HuH-7.5 (cell line): Measurements from ENCODE around the gene KANSL1.

ENCODE experiments used
- DNase-seq: peaks from one replicate; pipeline ENCODE4 v3.0.0; 2011; ENCODE audit warnings: low spot score

The KANSL1 gene

DNA sequence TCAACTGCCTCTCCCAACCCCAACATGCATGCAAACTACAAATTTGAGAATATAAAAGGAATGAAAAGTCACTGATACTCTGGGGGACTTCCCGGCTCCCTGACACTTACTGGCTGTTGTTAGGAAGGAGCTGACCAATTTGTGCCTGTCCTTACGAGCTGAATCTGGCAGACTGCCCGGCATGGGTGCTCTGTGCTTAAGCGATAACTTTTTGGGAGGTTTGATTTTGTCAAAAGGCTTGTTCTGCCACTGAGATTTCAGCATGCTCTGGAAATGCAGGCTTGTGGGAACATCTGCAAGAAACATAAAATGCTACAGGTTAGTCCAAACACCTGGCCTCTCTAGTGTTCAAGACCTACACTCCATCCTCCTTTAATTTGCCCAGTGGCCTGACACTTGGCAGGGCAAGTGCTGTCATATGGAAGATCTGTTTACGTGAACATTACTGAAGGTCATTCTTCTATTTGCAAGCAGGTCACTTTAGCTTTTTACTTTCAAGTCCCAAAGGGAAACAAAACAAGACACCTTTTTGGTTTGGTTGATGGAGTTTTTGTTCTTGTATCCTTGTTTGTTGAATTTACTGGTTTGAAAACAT lies 153.5 kb downstream of the KANSL1 start:
- DNase-seq: no peak

DNA sequence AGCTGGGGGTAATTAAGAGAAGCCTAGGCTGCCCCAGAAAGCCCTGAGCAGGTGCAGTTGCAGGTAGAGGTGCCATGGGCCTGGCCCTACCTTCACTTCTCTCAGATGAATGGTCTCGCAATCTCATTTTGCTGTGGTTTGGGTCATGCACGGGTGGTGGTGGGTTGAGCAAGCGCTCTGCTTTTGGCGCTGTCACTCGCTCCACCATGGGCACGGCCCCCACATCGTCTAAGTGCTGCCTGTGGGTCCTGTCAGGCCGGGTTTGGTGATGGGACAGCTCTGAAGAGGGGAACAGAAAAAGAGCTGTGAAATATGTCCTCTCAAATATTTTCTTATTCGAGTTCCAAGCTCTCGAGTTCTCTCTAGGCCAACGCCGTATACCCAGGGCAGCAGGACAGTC lies 154.3 kb downstream of the KANSL1 start:
- no peak for DNase-seq

DNA sequence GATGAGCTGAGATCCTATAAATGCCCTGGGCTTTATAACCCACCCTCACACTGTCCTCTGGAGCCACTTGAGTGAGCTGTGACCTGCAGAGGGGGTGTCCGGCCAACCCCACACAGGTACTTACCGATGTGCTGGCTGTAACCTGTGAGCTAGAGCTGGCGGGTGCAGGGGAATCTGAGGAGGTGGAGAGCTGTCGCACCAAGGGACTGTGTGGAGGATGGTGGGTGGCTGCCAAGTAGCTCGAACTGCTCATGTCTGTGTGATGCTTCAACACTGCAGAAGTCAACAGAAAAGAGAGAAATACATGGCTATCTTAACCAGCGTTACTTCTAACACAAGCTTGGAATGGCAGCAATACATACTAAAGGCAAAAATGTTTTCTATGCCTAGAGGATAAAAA lies 154.8 kb downstream of the KANSL1 start:
- no peak for DNase-seq

DNA sequence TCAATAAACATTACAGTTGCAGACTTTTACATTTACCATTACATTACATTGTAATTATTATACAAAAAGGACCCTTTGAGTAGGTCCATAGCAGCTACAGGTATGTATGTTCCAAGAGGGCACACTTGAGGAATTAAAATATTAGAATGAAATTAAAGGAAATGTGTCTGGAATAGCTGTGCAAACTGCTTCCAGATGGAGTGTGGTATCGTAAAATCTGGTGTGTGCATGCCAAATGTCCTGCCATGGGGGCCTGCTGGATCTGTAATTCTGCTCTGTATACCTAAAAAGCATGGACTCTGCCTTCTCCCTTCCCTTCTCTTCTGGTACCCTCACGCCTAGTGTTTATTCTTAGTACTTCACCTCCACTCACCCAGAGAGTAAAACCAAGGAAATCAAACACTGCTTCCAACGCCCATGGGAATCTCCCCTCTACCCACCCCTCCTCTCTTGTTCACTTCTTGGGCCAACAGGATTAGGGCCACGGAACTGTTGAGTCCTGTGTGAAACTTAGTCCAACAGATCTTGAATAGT lies 155.4 kb downstream of the KANSL1 start:
- no peak for DNase-seq

DNA sequence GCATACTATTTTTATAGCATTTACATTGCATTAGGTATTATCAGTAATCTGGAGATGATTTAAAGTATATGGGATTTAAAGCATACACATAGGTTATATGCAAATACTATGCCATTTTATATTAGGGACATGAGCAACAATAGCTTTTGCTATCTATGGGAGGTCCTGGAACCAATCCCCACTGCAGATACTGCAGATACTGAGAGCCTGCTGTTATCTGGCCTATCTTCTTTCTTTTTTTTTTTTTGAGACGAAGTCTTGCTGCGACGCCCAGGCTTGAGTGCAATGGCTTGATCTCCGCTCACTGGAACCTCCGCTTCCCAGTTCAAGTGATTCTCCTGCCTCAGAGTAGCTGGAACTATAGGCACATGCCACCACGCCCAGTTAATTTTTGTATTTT lies 156.7 kb downstream of the KANSL1 start:
- no peak for DNase-seq

DNA sequence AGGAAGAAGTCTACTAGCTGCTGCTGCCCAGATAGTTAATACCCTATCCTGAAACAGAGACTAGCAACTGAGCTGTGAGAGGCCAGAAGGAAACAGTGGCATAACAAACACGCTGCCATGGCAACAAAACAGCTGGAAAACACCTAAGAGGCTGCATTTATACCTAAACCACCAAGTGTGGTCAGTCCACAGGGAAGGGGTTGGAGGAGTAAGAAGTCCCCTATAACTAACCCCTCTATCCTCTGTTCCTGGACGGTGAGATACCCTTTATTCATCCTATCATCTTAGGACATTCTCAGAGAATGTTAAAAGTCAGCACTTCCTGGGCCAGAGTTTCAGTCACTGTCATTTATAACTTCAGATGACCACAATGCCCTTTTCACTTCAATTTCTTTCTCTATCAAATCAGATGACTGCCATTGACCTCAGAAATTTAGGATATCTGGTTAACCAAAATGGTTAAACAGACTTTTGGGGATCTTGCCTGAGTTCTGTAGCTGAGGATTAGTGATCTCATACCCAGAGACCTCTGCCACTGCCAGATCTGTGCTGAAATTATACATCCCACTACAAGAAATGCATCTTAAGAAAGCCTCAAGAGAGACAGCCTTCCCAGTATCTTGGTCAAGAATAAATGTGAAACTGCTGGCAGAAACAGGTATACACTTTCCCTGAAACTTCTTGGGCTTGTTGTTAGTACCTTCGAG lies 158.0 kb downstream of the KANSL1 start:
- DNase-seq: no peak

DNA sequence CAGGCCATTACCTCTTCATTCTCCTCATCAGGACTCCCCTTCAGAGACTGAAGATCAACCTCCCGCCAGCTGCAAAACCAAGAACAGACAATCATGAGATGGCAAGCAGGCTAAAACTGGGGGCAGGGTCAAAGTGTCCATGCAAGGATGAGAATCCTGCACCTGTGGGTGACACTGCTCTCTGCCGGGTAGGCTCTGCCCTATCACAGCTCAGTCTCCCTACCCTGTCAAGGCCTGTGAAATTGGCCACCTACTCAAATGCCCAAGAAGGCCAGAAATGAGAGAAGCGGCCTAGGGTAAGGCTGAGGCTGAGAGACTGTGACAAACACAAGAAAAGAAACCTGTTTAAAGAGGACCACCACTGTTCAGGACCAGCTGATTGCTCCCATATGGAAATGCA lies 159.8 kb downstream of the KANSL1 start:
- no peak for DNase-seq

DNA sequence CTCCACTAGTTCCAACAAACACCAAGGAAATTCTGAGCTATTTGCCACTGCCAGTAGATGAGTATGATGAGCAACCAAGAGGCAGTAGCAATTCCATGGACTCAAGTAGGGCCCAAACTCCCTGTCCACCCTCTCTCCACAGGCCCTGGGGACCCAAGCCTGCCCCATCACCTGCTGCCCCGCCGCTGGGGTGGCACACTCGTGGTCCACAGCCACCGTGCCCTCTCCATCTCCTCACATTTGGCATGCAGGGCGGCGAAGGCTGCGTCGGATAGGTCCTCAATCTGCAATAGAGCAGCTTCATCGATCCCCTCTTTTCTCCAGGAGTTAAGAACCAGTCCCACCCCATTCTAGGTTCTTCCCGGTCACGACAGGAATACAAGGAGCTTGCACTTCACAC lies 160.3 kb downstream of the KANSL1 start:
- no peak for DNase-seq

DNA sequence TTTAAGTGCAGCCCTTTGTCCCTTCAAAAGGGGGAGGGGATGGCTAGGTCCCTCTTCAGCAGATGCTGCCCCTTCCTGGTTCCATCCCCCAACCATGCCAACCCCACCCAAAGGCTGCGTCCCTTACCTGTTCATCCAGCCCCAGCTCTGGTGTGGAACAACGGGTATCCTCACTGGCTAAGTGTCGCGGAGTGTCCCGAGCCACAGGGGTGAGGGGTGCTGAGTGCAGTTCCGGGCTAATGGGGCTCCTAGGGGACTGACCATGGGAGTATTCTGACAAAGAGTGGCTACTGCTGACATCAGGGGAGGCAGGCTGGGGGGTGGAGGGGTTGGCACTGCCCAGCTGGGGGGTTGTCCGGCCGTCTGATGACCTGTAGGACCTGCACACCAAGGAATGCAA lies 161.3 kb downstream of the KANSL1 start:
- DNase-seq: no peak

DNA sequence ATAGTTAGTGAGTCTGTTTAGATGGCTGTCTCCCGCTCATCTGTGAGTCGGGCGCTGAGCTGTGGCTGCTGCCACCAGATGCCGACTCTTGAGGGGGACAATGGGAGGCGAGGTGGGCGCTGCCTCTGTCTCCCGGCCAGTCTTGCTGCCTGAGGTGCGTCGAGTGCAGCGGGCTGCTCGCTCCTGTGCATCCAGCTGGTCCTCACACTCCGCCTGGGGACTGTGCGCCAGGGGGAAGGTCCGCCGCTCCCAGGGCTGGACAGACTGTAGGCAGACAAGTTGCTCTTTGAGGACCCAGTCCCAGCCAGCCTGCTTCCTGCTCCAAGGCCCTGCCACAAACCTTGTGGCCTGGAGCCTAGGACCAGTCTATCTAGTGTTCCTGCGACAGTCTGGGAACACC lies 161.8 kb downstream of the KANSL1 start:
- no peak for DNase-seq

DNA sequence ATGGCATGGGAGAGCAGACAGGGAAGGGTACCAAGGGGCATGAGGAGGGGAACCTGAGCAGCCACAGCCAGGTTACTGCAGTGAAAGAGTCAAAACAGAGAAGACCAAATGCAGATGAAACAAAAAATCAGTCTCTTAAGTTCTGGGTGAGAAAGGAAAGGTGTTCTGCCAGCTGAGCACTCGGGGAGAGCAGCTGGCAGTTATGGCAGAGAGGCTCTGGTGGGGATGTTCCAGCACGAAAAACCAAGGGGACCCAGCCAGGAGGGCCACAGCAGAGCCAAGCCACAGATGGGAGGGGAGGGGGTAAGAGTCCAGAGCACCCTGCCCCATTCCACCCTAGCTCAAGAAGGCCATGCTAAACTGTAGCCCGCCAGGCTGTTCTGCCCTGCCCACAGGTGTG lies 162.5 kb downstream of the KANSL1 start:
- no peak for DNase-seq

DNA sequence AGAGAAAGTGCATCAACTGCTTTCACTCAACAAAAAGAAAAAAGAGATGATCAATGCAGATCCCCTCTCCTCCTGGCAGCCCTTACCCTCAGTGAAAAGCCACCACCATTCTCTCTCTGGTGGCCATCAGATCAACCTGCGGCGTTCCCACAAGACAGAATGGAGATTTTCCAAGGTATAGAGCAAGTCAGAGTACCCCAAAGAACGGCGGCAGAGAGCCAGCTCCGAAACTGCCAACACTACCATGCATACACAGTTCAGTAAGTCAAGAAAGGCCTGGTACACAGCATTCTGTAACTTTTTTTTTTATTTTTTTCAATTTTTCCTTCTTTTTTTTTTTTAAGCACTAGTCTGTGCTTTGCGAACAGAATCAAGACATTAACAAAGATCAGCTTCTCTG lies 163.6 kb downstream of the KANSL1 start:
- no peak for DNase-seq

DNA sequence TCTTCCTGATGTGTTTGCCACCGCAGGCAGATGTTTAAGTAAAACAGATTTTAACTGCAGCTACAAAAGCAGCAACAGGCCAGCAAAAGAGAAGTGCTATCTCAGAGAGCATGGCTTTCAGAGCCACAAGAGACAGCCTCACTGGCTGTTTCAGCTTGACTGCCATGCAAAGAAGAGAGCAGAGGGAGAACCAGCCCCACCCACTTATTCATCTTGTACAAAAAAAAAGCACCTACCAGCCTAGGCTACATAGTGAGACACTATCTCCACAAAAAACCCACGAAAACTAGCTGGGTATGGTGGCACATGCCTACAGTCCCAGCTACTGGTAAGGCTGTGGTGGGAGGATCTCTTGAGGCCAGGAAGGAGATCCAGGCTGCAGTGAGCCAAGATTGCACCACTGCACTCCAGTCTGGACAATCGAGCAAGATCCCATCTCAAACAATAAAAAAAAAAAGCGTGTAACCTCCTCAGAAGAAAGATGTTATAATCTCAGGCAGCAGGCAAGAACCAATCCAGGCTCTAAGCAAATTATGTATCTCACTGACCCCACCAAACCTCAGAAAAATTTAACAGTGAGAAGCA lies 164.2 kb downstream of the KANSL1 start:
- DNase-seq: no peak

DNA sequence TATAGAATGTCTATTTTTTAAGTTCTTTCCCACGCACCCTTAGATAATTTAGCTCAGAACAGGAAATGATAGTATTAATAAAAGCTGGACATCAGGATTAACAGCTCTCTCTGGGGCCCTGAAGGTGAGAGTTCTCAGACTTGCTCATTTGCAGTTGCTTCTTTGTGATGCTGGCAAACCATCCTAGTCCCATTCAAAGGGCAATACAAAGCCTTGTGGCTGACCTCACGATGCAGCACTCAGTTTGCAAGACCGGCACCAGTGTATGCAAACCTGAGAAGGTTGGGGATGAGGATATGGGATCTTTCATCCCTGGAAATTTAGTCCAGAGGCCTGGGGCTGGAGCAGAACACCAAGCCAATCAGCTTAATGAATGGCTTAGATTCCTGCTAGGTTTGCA lies 164.9 kb downstream of the KANSL1 start:
- no peak for DNase-seq

DNA sequence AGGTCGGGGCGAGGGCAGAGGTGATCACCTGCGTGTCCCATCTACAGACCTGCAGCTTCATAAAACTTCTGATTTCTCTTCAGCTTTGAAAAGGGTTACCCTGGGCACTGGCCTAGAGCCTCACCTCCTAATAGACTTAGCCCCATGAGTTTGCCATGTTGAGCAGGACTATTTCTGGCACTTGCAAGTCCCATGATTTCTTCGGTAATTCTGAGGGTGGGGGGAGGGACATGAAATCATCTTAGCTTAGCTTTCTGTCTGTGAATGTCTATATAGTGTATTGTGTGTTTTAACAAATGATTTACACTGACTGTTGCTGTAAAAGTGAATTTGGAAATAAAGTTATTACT lies 165.3 kb downstream of the KANSL1 start:
- no peak for DNase-seq

DNA sequence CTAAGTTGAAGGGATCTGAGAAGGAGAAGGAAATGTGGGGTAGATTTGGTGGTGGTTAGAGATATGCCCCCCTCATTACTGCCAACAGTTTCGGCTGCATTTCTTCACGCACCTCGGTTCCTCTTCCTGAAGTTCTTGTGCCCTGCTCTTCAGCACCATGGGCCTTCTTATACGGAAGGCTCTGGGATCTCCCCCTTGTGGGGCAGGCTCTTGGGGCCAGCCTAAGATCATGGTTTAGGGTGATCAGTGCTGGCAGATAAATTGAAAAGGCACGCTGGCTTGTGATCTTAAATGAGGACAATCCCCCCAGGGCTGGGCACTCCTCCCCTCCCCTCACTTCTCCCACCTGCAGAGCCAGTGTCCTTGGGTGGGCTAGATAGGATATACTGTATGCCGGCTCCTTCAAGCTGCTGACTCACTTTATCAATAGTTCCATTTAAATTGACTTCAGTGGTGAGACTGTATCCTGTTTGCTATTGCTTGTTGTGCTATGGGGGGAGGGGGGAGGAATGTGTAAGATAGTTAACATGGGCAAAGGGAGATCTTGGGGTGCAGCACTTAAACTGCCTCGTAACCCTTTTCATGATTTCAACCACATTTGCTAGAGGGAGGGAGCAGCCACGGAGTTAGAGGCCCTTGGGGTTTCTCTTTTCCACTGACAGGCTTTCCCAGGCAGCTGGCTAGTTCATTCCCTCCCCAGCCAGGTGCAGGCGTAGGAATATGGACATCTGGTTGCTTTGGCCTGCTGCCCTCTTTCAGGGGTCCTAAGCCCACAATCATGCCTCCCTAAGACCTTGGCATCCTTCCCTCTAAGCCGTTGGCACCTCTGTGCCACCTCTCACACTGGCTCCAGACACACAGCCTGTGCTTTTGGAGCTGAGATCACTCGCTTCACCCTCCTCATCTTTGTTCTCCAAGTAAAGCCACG lies 165.9 kb downstream of the KANSL1 start:
- DNase-seq: no peak

DNA sequence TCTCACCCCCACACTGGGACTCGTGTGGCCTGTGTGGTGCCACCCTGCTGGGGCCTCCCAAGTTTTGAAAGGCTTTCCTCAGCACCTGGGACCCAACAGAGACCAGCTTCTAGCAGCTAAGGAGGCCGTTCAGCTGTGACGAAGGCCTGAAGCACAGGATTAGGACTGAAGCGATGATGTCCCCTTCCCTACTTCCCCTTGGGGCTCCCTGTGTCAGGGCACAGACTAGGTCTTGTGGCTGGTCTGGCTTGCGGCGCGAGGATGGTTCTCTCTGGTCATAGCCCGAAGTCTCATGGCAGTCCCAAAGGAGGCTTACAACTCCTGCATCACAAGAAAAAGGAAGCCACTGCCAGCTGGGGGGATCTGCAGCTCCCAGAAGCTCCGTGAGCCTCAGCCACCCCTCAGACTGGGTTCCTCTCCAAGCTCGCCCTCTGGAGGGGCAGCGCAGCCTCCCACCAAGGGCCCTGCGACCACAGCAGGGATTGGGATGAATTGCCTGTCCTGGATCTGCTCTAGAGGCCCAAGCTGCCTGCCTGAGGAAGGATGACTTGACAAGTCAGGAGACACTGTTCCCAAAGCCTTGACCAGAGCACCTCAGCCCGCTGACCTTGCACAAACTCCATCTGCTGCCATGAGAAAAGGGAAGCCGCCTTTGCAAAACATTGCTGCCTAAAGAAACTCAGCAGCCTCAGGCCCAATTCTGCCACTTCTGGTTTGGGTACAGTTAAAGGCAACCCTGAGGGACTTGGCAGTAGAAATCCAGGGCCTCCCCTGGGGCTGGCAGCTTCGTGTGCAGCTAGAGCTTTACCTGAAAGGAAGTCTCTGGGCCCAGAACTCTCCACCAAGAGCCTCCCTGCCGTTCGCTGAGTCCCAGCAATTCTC lies 166.8 kb downstream of the KANSL1 start:
- DNase-seq: no peak

DNA sequence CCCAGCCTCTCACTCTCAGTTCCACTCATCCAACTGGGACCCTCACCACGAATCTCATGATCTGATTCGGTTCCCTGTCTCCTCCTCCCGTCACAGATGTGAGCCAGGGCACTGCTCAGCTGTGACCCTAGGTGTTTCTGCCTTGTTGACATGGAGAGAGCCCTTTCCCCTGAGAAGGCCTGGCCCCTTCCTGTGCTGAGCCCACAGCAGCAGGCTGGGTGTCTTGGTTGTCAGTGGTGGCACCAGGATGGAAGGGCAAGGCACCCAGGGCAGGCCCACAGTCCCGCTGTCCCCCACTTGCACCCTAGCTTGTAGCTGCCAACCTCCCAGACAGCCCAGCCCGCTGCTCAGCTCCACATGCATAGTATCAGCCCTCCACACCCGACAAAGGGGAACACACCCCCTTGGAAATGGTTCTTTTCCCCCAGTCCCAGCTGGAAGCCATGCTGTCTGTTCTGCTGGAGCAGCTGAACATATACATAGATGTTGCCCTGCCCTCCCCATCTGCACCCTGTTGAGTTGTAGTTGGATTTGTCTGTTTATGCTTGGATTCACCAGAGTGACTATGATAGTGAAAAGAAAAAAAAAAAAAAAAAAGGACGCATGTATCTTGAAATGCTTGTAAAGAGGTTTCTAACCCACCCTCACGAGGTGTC lies 167.6 kb downstream of the KANSL1 start:
- no peak for DNase-seq

DNA sequence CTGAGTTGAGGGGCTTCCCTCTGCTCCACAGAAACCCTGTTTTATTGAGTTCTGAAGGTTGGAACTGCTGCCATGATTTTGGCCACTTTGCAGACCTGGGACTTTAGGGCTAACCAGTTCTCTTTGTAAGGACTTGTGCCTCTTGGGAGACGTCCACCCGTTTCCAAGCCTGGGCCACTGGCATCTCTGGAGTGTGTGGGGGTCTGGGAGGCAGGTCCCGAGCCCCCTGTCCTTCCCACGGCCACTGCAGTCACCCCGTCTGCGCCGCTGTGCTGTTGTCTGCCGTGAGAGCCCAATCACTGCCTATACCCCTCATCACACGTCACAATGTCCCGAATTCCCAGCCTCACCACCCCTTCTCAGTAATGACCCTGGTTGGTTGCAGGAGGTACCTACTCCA lies 168.2 kb downstream of the KANSL1 start:
- no peak for DNase-seq

DNA sequence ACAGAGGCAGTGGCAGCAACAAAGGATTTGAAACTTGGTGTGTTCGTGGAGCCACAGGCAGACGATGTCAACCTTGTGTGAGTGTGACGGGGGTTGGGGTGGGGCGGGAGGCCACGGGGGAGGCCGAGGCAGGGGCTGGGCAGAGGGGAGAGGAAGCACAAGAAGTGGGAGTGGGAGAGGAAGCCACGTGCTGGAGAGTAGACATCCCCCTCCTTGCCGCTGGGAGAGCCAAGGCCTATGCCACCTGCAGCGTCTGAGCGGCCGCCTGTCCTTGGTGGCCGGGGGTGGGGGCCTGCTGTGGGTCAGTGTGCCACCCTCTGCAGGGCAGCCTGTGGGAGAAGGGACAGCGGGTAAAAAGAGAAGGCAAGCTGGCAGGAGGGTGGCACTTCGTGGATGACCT lies 168.6 kb downstream of the KANSL1 start:
- DNase-seq: no peak

DNA sequence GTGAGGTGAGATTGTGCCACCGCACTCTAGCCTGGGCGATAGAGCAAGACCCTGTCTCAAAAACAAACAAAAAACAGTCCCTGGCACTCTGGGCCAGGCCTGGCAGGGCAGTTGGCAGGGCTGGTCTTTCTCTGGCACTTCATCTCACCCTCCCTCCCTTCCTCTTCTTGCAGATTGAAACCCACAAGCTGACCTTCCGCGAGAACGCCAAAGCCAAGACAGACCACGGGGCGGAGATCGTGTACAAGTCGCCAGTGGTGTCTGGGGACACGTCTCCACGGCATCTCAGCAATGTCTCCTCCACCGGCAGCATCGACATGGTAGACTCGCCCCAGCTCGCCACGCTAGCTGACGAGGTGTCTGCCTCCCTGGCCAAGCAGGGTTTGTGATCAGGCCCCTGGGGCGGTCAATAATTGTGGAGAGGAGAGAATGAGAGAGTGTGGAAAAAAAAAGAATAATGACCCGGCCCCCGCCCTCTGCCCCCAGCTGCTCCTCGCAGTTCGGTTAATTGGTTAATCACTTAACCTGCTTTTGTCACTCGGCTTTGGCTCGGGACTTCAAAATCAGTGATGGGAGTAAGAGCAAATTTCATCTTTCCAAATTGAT lies 169.3 kb downstream of the KANSL1 start:
- DNase-seq: no peak
